GM10266 (cell line): ENCODE data around the gene STK4.

Source experiments
- DNase-seq: peaks from one replicate; pipeline ENCODE4 v3.0.0; 2012; ENCODE audit errors: extremely low spot score
- TF ChIP-seq, protein P1 (sequence below): IDR thresholded peaks from 2 replicates; pipeline ENCODE4 v1.5.1; 2012; ENCODE audit warnings: mild to moderate bottlenecking, low read depth; ENCODE audit not compliant: control insufficient read depth, insufficient read depth; ENCODE audit errors: missing control alignments

The STK4 gene

DNA sequence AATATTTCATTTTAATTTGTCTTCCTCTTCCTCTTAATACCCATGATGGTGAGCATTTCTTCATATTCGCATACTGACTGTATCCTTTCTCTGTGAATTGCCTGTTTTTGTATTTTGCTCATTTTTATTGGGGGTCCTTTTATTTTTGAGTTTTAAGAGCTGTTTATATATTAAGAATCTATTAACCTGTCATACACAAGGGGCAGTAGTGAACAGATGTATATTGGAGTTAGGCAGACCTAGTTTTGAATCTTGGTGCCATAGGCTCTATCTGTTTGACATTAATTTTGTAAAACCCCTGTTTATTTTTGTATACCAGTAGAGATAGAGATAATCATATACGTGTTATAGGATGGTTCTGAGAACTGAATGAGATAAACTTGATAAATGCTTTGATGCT lies 151.7 kb downstream of the STK4 start:
- TF ChIP-seq, protein P1, sequence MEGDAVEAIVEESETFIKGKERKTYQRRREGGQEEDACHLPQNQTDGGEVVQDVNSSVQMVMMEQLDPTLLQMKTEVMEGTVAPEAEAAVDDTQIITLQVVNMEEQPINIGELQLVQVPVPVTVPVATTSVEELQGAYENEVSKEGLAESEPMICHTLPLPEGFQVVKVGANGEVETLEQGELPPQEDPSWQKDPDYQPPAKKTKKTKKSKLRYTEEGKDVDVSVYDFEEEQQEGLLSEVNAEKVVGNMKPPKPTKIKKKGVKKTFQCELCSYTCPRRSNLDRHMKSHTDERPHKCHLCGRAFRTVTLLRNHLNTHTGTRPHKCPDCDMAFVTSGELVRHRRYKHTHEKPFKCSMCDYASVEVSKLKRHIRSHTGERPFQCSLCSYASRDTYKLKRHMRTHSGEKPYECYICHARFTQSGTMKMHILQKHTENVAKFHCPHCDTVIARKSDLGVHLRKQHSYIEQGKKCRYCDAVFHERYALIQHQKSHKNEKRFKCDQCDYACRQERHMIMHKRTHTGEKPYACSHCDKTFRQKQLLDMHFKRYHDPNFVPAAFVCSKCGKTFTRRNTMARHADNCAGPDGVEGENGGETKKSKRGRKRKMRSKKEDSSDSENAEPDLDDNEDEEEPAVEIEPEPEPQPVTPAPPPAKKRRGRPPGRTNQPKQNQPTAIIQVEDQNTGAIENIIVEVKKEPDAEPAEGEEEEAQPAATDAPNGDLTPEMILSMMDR = no peak
- DNase-seq = no peak

DNA sequence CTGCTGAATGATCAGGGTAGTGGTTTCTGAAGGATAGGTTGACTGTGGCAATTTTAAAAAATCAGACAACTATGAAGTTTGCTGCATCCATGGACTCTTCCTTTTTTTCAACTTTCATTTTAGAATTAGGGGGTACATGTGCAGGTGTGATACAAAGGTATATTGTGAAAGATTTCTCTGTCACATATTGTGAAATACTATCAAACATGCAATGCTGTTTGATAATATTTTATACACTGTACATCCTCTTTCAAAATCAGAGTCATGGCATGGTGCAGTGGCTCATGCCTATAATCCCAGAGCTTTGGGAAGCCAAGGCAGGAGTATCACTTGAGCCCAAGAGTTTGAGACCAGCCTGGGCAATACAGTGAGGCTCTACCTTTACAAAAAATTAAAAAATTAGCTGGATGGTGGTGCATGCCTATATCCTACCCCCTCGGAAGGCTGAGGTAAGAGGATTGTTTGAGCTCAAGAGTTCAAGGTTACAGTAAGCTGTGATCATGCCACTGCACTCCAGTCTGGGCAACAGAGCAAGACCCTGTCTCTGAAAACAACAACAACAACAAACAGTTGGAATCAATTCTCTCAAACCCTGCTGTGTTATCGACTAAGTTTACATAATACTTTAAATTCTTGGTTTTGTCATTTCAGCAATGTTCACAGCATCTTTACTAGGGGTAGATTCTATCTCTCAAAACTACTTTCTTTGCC lies 153.4 kb downstream of the STK4 start:
- TF ChIP-seq, protein P1 = no peak
- no peak for DNase-seq

DNA sequence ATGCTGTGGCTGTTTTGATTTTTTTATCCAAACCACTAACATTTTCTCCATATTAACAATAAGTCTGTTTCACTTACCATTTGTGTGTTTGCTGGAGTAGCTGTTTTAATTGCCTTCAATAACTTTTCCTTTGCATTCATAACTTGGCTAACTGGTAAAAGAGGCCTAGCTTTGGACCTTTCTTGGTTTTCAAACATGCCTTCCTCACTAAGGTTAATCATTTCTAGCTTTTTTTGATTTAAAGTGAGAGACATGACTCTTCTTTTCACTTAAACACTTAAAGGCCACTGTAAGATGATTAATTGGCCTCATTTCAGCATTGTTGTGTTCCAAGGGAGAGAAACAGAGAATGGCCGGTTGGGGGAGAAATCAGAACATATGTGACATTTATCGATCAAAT lies 155.1 kb downstream of the STK4 start:
- TF ChIP-seq, protein P1 = no peak
- no peak for DNase-seq

DNA sequence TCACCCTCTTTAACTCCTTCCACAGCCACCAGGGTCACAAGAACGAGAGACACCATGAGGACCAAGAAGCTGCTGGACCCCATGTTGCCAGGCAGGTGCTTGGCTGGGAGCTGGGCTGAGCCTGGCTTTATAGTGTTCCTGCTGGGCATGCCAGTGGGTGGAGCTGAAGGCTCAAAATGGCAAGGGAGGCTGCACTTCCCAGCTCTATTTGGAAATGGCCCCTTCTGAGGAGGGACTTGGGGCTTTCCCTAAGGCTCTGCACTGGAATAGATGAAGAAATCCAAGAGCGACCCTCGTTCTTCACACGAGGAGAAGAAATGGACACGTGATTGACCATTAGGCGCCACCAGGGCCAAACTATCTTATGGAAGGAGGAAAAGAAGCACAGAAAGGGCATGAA lies 158.1 kb downstream of the STK4 start, which contains the start of gene WFDC12:
Gene WFDC12 (minus strand): TSS at position 101 of the 400 bp plus-strand sequence. CDS start 18 bp downstream, at position 83.
- TF ChIP-seq, protein P1 = no peak
- no peak for DNase-seq

DNA sequence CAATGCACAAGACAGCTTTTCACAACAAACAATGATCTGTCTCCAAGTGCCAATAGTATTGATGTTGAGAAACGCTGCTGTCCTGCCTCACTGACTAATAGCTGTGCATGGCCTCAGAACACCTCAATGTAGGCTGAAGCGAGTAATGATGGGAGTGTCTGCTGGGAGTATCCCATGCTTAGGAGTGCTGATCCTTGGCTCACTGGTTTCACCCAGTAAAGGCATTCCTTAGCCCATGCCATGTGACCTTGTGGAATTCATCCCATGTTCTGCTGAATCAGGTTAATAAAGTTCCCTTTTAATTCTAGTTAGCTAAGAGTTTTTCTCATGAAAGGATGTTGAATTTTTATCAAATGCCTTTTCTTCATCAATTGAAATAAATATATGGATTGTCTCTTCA lies 161.8 kb downstream of the STK4 start:
- DNase-seq = no peak

More for the DNA sequence above, 161.8 kb downstream of the STK4 start:
- TF ChIP-seq, protein P1 = no peak
